K562 (cell line): Measurements from ENCODE around the gene LPGAT1. TPM values are rescaled to one million over a fixed set of nuclear protein-coding genes. Genes with fewer than 3 reads are reported as not detected.

Source experiments
- ARID1B ChIP-seq: fragments of 450-650 bp; IDR thresholded peaks from 2 replicates; pipeline ENCODE4 v1.6.1; 2016; ENCODE audit warnings: antibody characterized with exemption, mild to moderate bottlenecking, inconsistent platforms
- DPF2 ChIP-seq: fragments of 450-650 bp; IDR thresholded peaks from 2 replicates; pipeline ENCODE4 v1.6.1; 2016
- EHMT2 ChIP-seq: fragments of 450-650 bp; IDR thresholded peaks from 2 replicates; pipeline ENCODE4 v1.6.1; 2018; ENCODE audit warnings: antibody characterized with exemption
- KDM1A ChIP-seq, 2 experiments: fragments of 450-650 bp; IDR thresholded peaks; 2 replicates each; pipeline ENCODE4 v1.6.1; 2016; ENCODE audit warnings: mild to moderate bottlenecking in 2 of 2
- OTX1 ChIP-seq: fragments of 450-650 bp; formaldehyde crosslinking; IDR thresholded peaks from 2 replicates; pipeline ENCODE4 v1.4.0; 2022; ENCODE audit warnings: mild to moderate bottlenecking
- TCF3 ChIP-seq: sonication (generic); formaldehyde crosslinking; IDR thresholded peaks from 2 replicates; pipeline ENCODE4 v1.4.0; 2020; ENCODE audit warnings: mild to moderate bottlenecking, missing genetic modification reagents
- ZNF318 ChIP-seq, 2 experiments: fragments of 450-650 bp; IDR thresholded peaks; 2 replicates each; pipeline ENCODE4 v1.6.1; 2016; ENCODE audit warnings: mild to moderate bottlenecking in 2 of 2, borderline replicate concordance in 1 of 2, low read depth in 1 of 2, moderate library complexity in 1 of 2
- ZNF511 ChIP-seq: sonication (generic); formaldehyde crosslinking; IDR thresholded peaks from 2 replicates; pipeline ENCODE4 v1.8.0; 2022; ENCODE audit warnings: mild to moderate bottlenecking, missing genetic modification reagents
- polyA plus RNA-seq, 8 experiments: library from polyadenylated mRNA; depleted of rRNA in 4 of 8; stranded (reverse) in 5 of 8; unstranded in 3 of 8; fragments of >200 nt; fragmentation: Nextera tagmentation in 2 of 8; fragmentation: Illumina TruSeq in 1 of 8; extraction: Ambion mirVana in 2 of 8; extraction: Trizol in 1 of 8; gene quantifications; 2 replicates each; pipeline versions ENCODE4 v1.2.1 to v1.2.3, GENCODE V29; 2011 to 2014; ENCODE audit warnings: inconsistent platforms in 1 of 8, missing spikeins in 1 of 8
- total RNA-seq, 7 experiments: library from RNA; depleted of rRNA in 6 of 7; stranded (reverse); fragments of >200 nt in 6 of 7; fragmentation: Illumina TruSeq in 2 of 7; extraction: Trizol in 2 of 7; gene quantifications; 2 replicates each; pipeline versions ENCODE4 v1.2.1 to v1.2.3, GENCODE V29; 2011 to 2021; ENCODE audit warnings: low replicate concordance in 1 of 7
- TF ChIP-seq, protein P1 (sequence below), 2 experiments: fragments of 450-650 bp; formaldehyde crosslinking in 1 of 2; IDR thresholded peaks; 2 replicates each; pipeline versions ENCODE4 v1.4.0 to v1.6.1; 2014 to 2020; ENCODE audit warnings: mild to moderate bottlenecking in 2 of 2, borderline replicate concordance in 1 of 2, low read depth in 1 of 2

The LPGAT1 gene
- total and polyA plus RNA-seq, 9 of the 15 experiments (the other 6 are each of a cell fraction or from before 2014, with no cell fraction given): 5.7 to 31.4 (median 16.3) TPM

GRCh38 chr1:211695135-211695816, 135.3 kb downstream of the LPGAT1 start (continued):
- TF ChIP-seq, protein P1, sequence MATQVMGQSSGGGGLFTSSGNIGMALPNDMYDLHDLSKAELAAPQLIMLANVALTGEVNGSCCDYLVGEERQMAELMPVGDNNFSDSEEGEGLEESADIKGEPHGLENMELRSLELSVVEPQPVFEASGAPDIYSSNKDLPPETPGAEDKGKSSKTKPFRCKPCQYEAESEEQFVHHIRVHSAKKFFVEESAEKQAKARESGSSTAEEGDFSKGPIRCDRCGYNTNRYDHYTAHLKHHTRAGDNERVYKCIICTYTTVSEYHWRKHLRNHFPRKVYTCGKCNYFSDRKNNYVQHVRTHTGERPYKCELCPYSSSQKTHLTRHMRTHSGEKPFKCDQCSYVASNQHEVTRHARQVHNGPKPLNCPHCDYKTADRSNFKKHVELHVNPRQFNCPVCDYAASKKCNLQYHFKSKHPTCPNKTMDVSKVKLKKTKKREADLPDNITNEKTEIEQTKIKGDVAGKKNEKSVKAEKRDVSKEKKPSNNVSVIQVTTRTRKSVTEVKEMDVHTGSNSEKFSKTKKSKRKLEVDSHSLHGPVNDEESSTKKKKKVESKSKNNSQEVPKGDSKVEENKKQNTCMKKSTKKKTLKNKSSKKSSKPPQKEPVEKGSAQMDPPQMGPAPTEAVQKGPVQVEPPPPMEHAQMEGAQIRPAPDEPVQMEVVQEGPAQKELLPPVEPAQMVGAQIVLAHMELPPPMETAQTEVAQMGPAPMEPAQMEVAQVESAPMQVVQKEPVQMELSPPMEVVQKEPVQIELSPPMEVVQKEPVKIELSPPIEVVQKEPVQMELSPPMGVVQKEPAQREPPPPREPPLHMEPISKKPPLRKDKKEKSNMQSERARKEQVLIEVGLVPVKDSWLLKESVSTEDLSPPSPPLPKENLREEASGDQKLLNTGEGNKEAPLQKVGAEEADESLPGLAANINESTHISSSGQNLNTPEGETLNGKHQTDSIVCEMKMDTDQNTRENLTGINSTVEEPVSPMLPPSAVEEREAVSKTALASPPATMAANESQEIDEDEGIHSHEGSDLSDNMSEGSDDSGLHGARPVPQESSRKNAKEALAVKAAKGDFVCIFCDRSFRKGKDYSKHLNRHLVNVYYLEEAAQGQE (IDR thresholded peaks at IDR 0.05; ENCODE audit: borderline replicate concordance): 0 out of 2 replicates have a peak, but pooled peaks have one; percentile 7
- TF ChIP-seq, protein P1 (CRISPR knock-in tag; IDR thresholded peaks at IDR 0.05; ENCODE audit: low read depth): no peak
- TF ChIP-seq OTX1 (no peak), TCF3 (peak; percentile 56), ZNF318 (IDR thresholded peaks at IDR 0.05; ENCODE audit: borderline replicate concordance in 1 of 2, low read depth in 1 of 2) (0 out of 4 replicates have a peak, but pooled peaks of 1 of the 2 experiments have one; percentile 30), ARID1B (peak; percentile 73), EHMT2 (no peak), KDM1A (IDR thresholded peaks at IDR 0.05) (0 out of 4 replicates have a peak, but pooled peaks of 1 of the 2 experiments have one; percentile 21), DPF2 (peak; percentile 62; the same call in 1 of the 2 replicates), ZNF511 (CRISPR knock-in tag) (no peak)
